Suprapubic skin (tissue), 4 donors: ENCODE results near the gene GSX2. TPM values are rescaled to one million over a fixed set of nuclear protein-coding genes. Genes with fewer than 3 reads are reported as not detected.
"Not testable (repeated sequence)": the region's sequence is repeated elsewhere in the genome, so short reads cannot be mapped to it uniquely, and the experiment has no call there.

Source experiments
- DNase-seq, 2 donors: peaks; one replicate each; pipeline ENCODE4 v3.0.0-alpha.2; 2019; ENCODE audit warnings: low spot score in 2 of 2
- H3K27ac ChIP-seq: fragments of 200-600 bp; sonication (generic); one replicate; pipeline ENCODE4 v1.5.1; 2019
- H3K27me3 ChIP-seq: fragments of 200-600 bp; sonication (generic); one replicate; pipeline ENCODE4 v1.5.1; 2019
- H3K36me3 ChIP-seq: fragments of 200-600 bp; sonication (generic); one replicate; pipeline ENCODE4 v1.5.1; 2019
- H3K4me1 ChIP-seq: fragments of 200-600 bp; sonication (generic); one replicate; pipeline ENCODE4 v1.5.1; 2019
- H3K4me3 ChIP-seq: fragments of 200-600 bp; sonication (generic); one replicate; pipeline ENCODE4 v1.5.1; 2019; ENCODE audit warnings: mild to moderate bottlenecking
- H3K9me3 ChIP-seq: fragments of 200-600 bp; sonication (generic); one replicate; pipeline ENCODE4 v1.5.1; 2019
- EP300 ChIP-seq: sonication (generic); formaldehyde crosslinking; IDR thresholded peaks from one replicate; pipeline ENCODE4 v1.6.1; 2017; ENCODE audit warnings: antibody characterized with exemption
- POLR2A ChIP-seq, 2 donors: fragments of 450-650 bp; IDR thresholded peaks; one replicate each; pipeline ENCODE4 v1.6.1; 2017; ENCODE audit warnings: antibody characterized with exemption in 2 of 2, mild to moderate bottlenecking in 2 of 2, moderate library complexity in 2 of 2
- POLR2AphosphoS5 ChIP-seq, 3 donors: sonication (generic); formaldehyde crosslinking; IDR thresholded peaks; one replicate each; pipeline ENCODE4 v1.6.1; 2017; ENCODE audit warnings: antibody characterized with exemption in 3 of 3
- WGBS: methylation state at CpG from one replicate; pipeline ENCODE4 v1.1.5; 2018; 5-methylcytosine and 5-hydroxymethylcytosine counted together
- total RNA-seq, 4 donors: library from RNA; depleted of rRNA; stranded (reverse); fragments of >200 nt; gene quantifications; one replicate each; pipeline ENCODE4 v1.1.0, GENCODE V29; 2016
- TF ChIP-seq, protein P1 (sequence below), 2 donors: fragments of 200-600 bp in 1 of 2; fragments of 450-650 bp in 1 of 2; sonication (generic) in 1 of 2; IDR thresholded peaks; one replicate each; pipeline ENCODE4 v1.5.1; 2016 to 2019; ENCODE audit warnings: antibody characterized with exemption in 2 of 2, mild to moderate bottlenecking in 1 of 2, moderate library complexity in 1 of 2

The GSX2 gene
- total RNA-seq, 4 donors from 2014 or later, result 0.53 TPM; not detected in 3

DNA sequence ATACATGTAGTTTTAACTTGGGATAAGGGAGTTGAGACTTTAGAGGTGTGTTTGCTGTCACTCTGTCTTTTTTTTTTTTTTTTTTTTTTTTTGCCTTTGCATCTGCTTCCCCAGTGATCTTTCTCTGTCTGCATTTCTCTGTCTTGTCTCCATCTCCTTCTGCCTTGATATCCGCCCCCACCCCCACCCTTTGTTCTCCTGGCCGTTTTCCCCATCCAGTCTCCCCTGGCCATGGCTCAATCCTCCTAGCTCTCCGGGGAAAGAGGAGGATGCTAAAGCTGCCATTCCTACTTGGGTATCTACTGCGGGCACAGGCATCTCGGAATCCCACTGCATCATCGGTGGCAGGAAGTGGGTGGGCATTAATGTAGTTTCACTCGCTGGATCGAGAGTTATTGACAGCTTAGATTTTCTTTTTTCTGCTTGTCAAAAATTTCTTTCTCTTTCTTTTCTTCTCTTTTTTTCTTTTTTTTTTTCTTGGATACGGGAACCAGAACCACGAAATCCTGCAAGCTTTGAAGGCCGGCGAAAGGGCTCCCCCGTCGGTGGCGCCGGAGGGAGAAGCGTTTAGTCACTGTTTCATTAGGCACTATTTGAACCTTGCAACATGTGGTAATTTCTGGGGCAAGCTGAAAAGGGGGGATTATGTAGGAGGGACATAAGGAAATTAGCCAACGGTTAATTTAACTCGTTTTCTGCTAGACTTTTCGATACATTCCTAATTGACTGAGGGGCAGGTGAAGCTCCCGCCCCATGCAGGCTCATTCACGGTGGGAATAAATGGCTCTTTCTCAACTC lies 8.2 kb downstream of the GSX2 start:
- H3K27ac ChIP-seq, result no peak overlapping the region
- WGBS, result 24% methylated on average over 22 of the region's 22 CpGs
- no peak overlapping the region for H3K4me3 ChIP-seq
- DNase-seq, result no peak
- no peaks in the 10 kb centered on the region for H3K9me3 ChIP-seq
- H3K4me1 ChIP-seq, result peaks cover 29% of the 10 kb centered on the region
- H3K27me3 ChIP-seq, result peaks cover 90% of the 10 kb centered on the region
- TF ChIP-seq EP300 (no peak), POLR2A (IDR thresholded peaks at IDR 0.05) (no peak), POLR2AphosphoS5 (IDR thresholded peaks at IDR 0.05) (no peak)
- TF ChIP-seq, protein P1, sequence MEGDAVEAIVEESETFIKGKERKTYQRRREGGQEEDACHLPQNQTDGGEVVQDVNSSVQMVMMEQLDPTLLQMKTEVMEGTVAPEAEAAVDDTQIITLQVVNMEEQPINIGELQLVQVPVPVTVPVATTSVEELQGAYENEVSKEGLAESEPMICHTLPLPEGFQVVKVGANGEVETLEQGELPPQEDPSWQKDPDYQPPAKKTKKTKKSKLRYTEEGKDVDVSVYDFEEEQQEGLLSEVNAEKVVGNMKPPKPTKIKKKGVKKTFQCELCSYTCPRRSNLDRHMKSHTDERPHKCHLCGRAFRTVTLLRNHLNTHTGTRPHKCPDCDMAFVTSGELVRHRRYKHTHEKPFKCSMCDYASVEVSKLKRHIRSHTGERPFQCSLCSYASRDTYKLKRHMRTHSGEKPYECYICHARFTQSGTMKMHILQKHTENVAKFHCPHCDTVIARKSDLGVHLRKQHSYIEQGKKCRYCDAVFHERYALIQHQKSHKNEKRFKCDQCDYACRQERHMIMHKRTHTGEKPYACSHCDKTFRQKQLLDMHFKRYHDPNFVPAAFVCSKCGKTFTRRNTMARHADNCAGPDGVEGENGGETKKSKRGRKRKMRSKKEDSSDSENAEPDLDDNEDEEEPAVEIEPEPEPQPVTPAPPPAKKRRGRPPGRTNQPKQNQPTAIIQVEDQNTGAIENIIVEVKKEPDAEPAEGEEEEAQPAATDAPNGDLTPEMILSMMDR (IDR thresholded peaks at IDR 0.05), result no peak
- no peaks in the 10 kb centered on the region for H3K36me3 ChIP-seq

DNA sequence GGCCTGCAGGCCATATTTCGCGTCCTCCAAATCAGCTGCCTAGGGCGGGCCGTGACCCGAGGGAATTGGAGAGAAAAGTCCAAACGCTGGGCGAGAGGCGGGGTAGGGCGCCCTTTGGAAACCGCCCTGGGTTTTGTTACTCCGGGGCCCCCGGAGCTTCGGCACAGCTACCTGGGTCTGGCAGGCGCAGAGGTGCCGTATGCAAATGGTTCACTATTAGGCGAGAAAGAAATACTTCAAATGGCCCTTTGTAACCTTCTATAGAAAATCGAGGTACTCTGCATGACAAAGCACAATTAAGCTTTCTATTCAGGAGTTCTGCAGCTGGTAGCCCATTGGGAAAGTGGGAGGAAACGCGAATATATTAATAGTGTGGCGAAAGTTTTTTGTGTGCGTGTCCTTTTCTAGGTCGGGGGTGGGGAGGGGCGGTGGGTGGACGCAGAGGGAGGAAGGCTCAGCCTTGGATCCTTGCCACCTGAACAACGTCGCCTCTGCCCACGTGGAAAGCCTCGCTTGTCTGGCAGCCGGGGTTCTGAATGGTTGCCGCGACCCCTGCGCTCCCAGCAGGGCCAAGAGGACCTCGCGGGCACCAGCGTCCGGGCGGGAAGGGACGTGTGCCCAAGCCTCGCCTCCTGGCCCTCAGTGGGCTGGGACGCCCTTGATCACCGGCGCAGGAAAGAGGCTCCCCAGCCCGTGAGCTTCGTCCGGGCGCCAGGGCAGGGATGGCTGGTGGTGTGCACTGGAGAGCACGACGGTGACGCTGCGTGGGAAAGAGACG lies 9.5 kb downstream of the GSX2 start:
- 28% methylated on average over 27 of the region's 51 CpGs for WGBS
- H3K4me1 ChIP-seq, result peaks cover 20% of the 10 kb centered on the region
- no peak for DNase-seq
- H3K36me3 ChIP-seq, result no peaks in the 10 kb centered on the region
- H3K9me3 ChIP-seq, result no peaks in the 10 kb centered on the region
- H3K27ac ChIP-seq, result no peak overlapping the region
- H3K4me3 ChIP-seq, result peak overlapping the region; percentile 33
- H3K27me3 ChIP-seq, result peaks cover 82% of the 10 kb centered on the region
- TF ChIP-seq, protein P1 (IDR thresholded peaks at IDR 0.05), result no peak
- no peak for TF ChIP-seq POLR2A (IDR thresholded peaks at IDR 0.05)
- no peak for TF ChIP-seq POLR2AphosphoS5 (IDR thresholded peaks at IDR 0.05)
- no peak for TF ChIP-seq EP300

DNA sequence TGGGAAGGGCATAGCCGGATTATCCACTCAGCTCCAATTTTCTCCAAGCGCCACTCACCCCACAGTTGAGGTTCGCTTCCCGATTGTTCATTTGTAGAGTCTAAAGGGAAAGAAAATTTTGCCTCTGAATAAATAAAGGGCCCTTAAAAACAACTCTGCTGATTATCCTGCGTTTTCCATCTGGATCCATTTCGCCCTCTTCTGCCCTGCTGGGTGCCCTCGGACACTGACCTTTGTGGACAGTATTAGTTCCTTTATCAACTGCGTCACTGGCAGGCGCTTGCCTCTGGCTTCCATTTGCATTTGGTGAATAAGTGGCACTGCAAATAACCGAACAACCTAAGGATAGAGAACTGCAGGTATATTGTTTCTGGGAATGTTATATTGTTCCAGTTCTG lies 10.1 kb downstream of the GSX2 start:
- no peaks in the 10 kb centered on the region for H3K9me3 ChIP-seq
- peak overlapping the region; percentile 33 for H3K4me3 ChIP-seq
- no peak for DNase-seq
- H3K27ac ChIP-seq, result no peak overlapping the region
- peaks cover 20% of the 10 kb centered on the region for H3K4me1 ChIP-seq
- TF ChIP-seq, protein P1 (IDR thresholded peaks at IDR 0.05), result no peak
- no peak for TF ChIP-seq POLR2AphosphoS5 (IDR thresholded peaks at IDR 0.05)
- no peak for TF ChIP-seq EP300
- TF ChIP-seq POLR2A (IDR thresholded peaks at IDR 0.05), result no peak
- peaks cover 78% of the 10 kb centered on the region for H3K27me3 ChIP-seq
- 35% methylated on average over 10 of the region's 10 CpGs for WGBS
- no peaks in the 10 kb centered on the region for H3K36me3 ChIP-seq

DNA sequence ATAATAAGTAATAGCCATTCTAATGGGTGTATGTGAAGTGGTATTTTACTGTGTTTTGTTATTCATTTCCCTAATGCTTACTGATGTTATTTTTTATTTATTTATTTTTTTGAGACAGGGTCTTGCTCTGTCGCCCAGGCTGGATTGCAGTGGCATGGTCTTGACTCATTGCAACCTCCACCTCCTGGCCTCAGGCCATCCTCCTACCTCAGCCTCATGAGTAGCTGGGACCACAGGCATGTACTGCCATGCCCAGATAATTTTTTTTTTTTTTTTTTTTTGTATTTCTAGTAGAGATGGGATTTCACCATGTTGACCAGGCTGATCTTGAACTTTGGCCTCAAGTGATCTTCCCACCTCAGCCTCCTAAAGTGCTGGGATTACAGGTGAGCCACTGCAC lies 13.2 kb downstream of the GSX2 start:
- not testable (repeated sequence) for H3K9me3 ChIP-seq, H3K4me3 ChIP-seq, H3K27ac ChIP-seq, DNase-seq, H3K36me3 ChIP-seq
- WGBS, result 100% methylated on average over 1 of the region's 1 CpG
- Histone ChIP-seq H3K4me1 (peaks cover 20% of the 10 kb centered on the region), H3K27me3 (peaks cover 46% of the 10 kb centered on the region)

DNA sequence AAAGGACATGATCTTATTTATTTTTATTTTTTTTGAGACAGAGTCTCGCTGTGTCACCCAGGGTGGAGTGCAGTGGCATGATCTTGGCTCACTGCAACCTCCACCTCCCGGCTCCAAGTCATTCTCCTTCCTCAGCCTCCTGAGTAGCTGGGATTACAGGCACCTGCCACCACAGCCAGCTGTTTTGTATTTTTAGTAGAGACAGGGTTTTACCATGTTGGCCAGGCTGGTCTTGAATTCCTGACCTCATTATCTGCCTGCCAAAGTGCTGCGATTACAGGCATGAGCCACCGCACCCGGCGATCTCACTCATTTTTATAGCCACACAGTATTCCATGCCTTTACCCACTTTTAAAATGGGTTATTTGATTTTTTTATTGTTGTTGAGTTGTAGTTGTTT lies 16.3 kb downstream of the GSX2 start:
- not testable (repeated sequence) for H3K4me3 ChIP-seq, H3K36me3 ChIP-seq, H3K9me3 ChIP-seq, H3K4me1 ChIP-seq, H3K27ac ChIP-seq, DNase-seq
- WGBS, result 83% methylated on average over 6 of the region's 6 CpGs
- peaks cover 16% of the 10 kb centered on the region for H3K27me3 ChIP-seq

DNA sequence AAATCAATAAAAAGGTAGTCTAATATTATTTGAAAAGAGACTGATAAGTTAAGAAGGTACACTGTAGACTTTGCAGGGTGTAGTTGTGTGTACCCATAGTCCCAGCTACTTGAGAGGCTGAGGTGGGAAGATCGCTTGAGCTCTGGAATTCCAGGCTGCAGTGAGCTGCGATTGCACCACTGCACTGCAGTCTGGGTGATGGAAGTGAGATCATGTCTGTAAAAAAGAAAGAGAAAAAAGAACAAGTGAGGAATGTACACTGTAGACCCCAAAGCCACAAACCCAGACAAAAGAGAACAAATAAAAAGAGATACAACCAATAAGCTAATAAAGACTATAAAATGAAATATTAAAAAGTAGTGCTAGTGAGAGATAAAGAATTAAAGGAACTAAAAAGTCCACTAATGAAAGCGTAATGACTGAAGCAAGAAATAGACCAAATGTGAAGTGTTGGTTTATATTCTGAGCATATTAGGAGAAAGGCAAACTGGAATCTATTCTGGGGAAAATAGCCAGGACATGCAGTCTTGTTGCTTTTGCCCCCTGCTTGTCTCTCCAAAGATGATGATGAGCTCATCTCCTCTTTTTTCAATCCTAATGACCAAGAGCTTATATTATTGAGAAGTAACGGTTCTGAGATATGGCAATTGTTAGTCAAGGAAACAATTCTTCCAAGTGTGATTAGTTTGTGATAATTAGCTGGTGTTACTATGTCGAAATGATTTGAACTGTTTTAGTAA lies 19.1 kb downstream of the GSX2 start:
- no peak overlapping the region for H3K27ac ChIP-seq
- H3K9me3 ChIP-seq, result no peaks in the 10 kb centered on the region
- H3K36me3 ChIP-seq, result no peaks in the 10 kb centered on the region
- WGBS, result 69% methylated on average over 5 of the region's 5 CpGs
- no peaks in the 10 kb centered on the region for H3K4me1 ChIP-seq
- H3K27me3 ChIP-seq, result peaks cover 6% of the 10 kb centered on the region
- no peak for TF ChIP-seq POLR2AphosphoS5 (IDR thresholded peaks at IDR 0.05)
- no peak for TF ChIP-seq POLR2A (IDR thresholded peaks at IDR 0.05)
- TF ChIP-seq EP300, result no peak
- TF ChIP-seq, protein P1 (IDR thresholded peaks at IDR 0.05), result no peak
- H3K4me3 ChIP-seq, result no peak overlapping the region
- no peak for DNase-seq
